Fibroblast of the aortic adventitia (primary cell): ENCODE results near the gene ELP2. TPM values are rescaled to one million over a fixed set of nuclear protein-coding genes. Genes with fewer than 3 reads are reported as not detected.

ENCODE experiments used
- DNase-seq: peaks from one replicate; pipeline ENCODE4 v3.0.0-alpha.2; 2010; ENCODE audit warnings: low read depth
- H3K4me3 ChIP-seq: 2 replicates; pipeline ENCODE4 v1.5.1; 2011; ENCODE audit warnings: low read depth, mild to moderate bottlenecking, control low read depth, low read length, moderate library complexity
- total RNA-seq: library from RNA; depleted of rRNA; stranded (reverse); fragments of >200 nt; gene quantifications from 2 replicates; pipeline ENCODE4 v1.2.3, GENCODE V29; 2012; ENCODE audit warnings: low replicate concordance
- TF ChIP-seq, protein P1 (sequence below): IDR thresholded peaks from 2 replicates; pipeline ENCODE4 v1.5.1; 2011; ENCODE audit warnings: mild to moderate bottlenecking, low read length, control low read depth, inconsistent platforms; ENCODE audit not compliant: insufficient read depth

The ELP2 gene
- total RNA-seq, 1 donor: 83.3 TPM

DNA sequence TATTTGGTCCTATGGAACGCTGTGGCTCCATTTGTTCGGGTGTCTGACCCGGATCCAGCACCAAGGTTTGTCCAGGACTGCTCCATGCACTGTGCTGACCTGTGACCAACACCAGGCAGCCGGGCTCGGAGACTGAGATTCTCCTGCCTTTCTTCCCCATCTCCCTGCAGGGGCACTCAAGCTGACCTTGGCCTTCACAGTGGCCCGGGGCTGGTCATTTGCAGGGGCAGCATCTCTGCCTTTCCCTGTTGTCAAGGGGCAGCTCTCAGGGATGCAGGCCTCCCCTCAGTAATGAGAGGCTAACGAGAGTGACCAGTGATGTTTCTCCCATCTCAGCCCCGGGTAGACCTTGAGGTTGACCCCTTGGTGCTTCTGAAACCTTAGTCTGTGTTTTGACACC, 85.1 kb downstream of the ELP2 start:
- TF ChIP-seq, protein P1, sequence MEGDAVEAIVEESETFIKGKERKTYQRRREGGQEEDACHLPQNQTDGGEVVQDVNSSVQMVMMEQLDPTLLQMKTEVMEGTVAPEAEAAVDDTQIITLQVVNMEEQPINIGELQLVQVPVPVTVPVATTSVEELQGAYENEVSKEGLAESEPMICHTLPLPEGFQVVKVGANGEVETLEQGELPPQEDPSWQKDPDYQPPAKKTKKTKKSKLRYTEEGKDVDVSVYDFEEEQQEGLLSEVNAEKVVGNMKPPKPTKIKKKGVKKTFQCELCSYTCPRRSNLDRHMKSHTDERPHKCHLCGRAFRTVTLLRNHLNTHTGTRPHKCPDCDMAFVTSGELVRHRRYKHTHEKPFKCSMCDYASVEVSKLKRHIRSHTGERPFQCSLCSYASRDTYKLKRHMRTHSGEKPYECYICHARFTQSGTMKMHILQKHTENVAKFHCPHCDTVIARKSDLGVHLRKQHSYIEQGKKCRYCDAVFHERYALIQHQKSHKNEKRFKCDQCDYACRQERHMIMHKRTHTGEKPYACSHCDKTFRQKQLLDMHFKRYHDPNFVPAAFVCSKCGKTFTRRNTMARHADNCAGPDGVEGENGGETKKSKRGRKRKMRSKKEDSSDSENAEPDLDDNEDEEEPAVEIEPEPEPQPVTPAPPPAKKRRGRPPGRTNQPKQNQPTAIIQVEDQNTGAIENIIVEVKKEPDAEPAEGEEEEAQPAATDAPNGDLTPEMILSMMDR: no peak
- DNase-seq: no peak

DNA sequence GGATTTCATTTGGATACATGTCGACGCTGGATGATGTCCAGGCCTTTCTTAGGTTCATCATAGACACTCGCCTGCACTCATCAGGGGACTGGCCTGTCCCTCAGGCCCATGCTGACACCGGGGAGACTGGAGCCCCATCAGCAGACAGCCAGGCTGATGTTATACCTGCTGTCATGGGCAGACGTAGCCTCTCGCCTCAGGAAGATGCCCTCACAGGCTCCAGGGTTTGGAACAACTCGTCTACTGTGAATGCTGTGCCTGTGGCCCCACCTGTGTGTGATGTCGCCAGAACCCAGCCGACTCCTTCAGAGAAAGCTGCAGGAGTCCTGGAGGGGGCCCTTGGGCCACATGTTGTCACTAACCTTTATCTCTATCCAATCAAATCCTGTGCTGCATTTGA, 85.9 kb downstream of the ELP2 start:
- DNase-seq: no peak
- TF ChIP-seq, protein P1: no peak

More for the DNA sequence above, 85.1 kb downstream of the ELP2 start:
- no peak overlapping the region for H3K4me3 ChIP-seq

DNA sequence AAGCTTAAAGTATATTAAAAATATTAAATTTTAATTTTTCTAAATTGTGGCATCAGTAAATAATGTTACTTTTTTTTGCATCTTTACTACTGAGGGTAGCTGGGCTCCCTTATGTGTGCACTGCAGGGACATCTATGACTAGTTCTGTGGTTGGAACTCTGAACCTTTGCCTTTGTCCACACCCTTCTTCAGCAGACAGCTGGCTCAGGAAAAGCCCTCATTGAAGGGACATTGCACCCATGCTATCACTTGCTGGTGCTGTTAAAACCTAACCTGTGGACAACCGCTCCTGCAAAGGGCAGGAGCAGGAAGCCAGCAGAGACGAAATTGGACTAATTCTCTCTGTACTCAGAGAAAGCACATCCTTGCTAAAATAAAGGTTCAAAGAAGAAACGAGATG, 87.6 kb downstream of the ELP2 start:
- no peak overlapping the region for H3K4me3 ChIP-seq
- TF ChIP-seq, protein P1: no peak
- DNase-seq: no peak

More for the DNA sequence above, 85.9 kb downstream of the ELP2 start:
- no peak overlapping the region for H3K4me3 ChIP-seq

DNA sequence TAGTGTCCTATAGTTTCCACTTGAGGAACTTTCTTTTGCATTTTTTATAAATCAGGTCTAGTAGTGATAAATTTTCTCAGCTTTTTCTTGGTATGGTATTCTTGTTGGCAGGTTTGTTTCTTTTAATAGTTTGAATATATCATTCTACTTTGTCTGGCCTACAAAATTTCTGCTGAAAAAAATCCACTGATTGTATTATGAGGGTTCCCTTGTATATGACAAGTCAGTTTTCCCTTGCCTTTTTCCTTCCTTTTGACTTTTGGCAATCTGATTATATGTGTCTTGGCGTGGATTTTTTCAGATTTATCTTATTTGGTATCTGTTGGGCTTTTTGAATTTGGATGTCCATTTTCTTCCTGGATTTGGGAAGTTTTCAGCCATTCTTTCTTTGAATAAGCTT, 99.5 kb downstream of the ELP2 start:
- DNase-seq: no peak
- TF ChIP-seq, protein P1: no peak
- H3K4me3 ChIP-seq: no peak overlapping the region

Other genes starting within 250 kb of the ELP2 start
- gene RPRD1A, start 62.3 kb upstream of the ELP2 start, total RNA-seq: 32.6 and 47.4 TPM in 2 replicates
- gene SLC39A6, start 559 bp upstream of the ELP2 start, total RNA-seq: 85.2 and 88.6 TPM in 2 replicates
- gene MOCOS, start 57.6 kb downstream of the ELP2 start, total RNA-seq: 3.5 and 13.1 TPM in 2 replicates
- gene FHOD3, start 167.8 kb downstream of the ELP2 start, total RNA-seq: 3.0 and 3.3 TPM in 2 replicates